GM23338 (cell line): ENCODE data around the gene PUS1. TPM values are rescaled to one million over a fixed set of nuclear protein-coding genes. Genes with fewer than 3 reads are reported as not detected.

Experiments
- ATAC-seq: fragments of 200-7000 bp; cut with Tn5 transposase; 3 replicates; pipeline ENCODE4 v1.9.1; 2020
- DNase-seq: peaks from one replicate; pipeline ENCODE4 v3.0.0-alpha.2; 2015; ENCODE audit warnings: low spot score
- H2AFZ ChIP-seq: fragments of 200-600 bp; sonication (generic); 2 replicates; pipeline ENCODE4 v1.8.0; 2016; ENCODE audit warnings: antibody characterized with exemption, mild to moderate bottlenecking, moderate library complexity
- H3F3A ChIP-seq: fragments of 200-600 bp; sonication (generic); replicated peaks from 2 replicates; pipeline ENCODE4 v1.8.0; 2017; ENCODE audit warnings: antibody characterized with exemption, mixed run types, low read depth
- H3K27ac ChIP-seq: fragments of 200-600 bp; sonication (generic); 2 replicates; pipeline ENCODE4 v1.6.1; 2016; ENCODE audit warnings: low read depth
- H3K27me3 ChIP-seq: fragments of 200-600 bp; sonication (generic); 2 replicates; pipeline ENCODE4 v1.8.0; 2016; ENCODE audit warnings: mild to moderate bottlenecking, mixed run types, moderate library complexity; ENCODE audit not compliant: insufficient read depth
- H3K36me3 ChIP-seq: fragments of 200-600 bp; sonication (generic); 2 replicates; pipeline ENCODE4 v1.8.0; 2016; ENCODE audit warnings: mild to moderate bottlenecking; ENCODE audit not compliant: insufficient read depth
- H3K4me1 ChIP-seq: fragments of 200-600 bp; sonication (generic); 2 replicates; pipeline ENCODE4 v1.8.0; 2016; ENCODE audit warnings: mild to moderate bottlenecking, moderate library complexity; ENCODE audit not compliant: insufficient read depth
- H3K4me2 ChIP-seq: fragments of 200-600 bp; sonication (generic); 2 replicates; pipeline ENCODE4 v1.7.1; 2017; ENCODE audit warnings: mixed run types
- H3K4me3 ChIP-seq: fragments of 200-600 bp; sonication (generic); 2 replicates; pipeline ENCODE4 v1.6.1; 2016; ENCODE audit warnings: mixed run types
- H3K79me2 ChIP-seq: fragments of 200-600 bp; sonication (generic); replicated peaks from 2 replicates; pipeline ENCODE4 v1.8.0; 2017; ENCODE audit warnings: mild to moderate bottlenecking; ENCODE audit not compliant: insufficient read depth
- H3K9me2 ChIP-seq: fragments of 200-600 bp; sonication (generic); 2 replicates; pipeline ENCODE4 v1.8.0; 2017; ENCODE audit not compliant: insufficient read depth
- H4K20me1 ChIP-seq: fragments of 200-600 bp; sonication (generic); replicated peaks from 2 replicates; pipeline ENCODE4 v1.8.0; 2017; ENCODE audit warnings: mild to moderate bottlenecking; ENCODE audit not compliant: insufficient read depth
- H3K27ac Mint-ChIP-seq: 2 replicates; pipeline ENCODE4 v1.8.0; 2020; ENCODE audit warnings: inconsistent platforms, mild to moderate bottlenecking, moderate library complexity, mixed read lengths
- H3K27me3 Mint-ChIP-seq: 3 replicates; pipeline ENCODE4 v1.8.0; 2022; ENCODE audit warnings: low read depth, mild to moderate bottlenecking, moderate library complexity, mixed read lengths, inconsistent platforms; ENCODE audit not compliant: insufficient read depth, poor library complexity
- H3K36me3 Mint-ChIP-seq: 3 replicates; pipeline ENCODE4 v1.8.0; 2021; ENCODE audit warnings: low read depth, mild to moderate bottlenecking, inconsistent platforms, moderate library complexity, mixed read lengths
- H3K4me1 Mint-ChIP-seq: 3 replicates; pipeline ENCODE4 v1.8.0; 2020; ENCODE audit warnings: mild to moderate bottlenecking, inconsistent platforms, mixed read lengths
- H3K4me3 Mint-ChIP-seq: 3 replicates; pipeline ENCODE4 v1.8.0; 2021; ENCODE audit warnings: moderate library complexity, mild to moderate bottlenecking, inconsistent platforms, mixed read lengths
- H3K9me3 Mint-ChIP-seq: 3 replicates; pipeline ENCODE4 v1.8.0; 2020; ENCODE audit warnings: moderate library complexity, mild to moderate bottlenecking, inconsistent platforms, mixed read lengths
- CREB1 ChIP-seq: fragments of 250-450 bp; sonication (Bioruptor Pico); IDR thresholded peaks from 2 replicates; pipeline ENCODE4 v1.5.0; 2020; ENCODE audit warnings: low read depth, mild to moderate bottlenecking, moderate library complexity
- EZH2 ChIP-seq: fragments of 200-600 bp; sonication (generic); IDR thresholded peaks from one replicate; pipeline ENCODE4 v1.8.0; 2017; ENCODE audit warnings: antibody characterized with exemption, mild to moderate bottlenecking, low read depth; ENCODE audit not compliant: unreplicated experiment
- EZH2phosphoT487 ChIP-seq: fragments of 200-600 bp; sonication (generic); IDR thresholded peaks from one replicate; pipeline ENCODE4 v1.8.1; 2018; ENCODE audit warnings: antibody characterized with exemption; ENCODE audit not compliant: unreplicated experiment
- JUNB ChIP-seq: IDR thresholded peaks from one replicate; pipeline ENCODE4 v1.6.1; 2016; ENCODE audit warnings: antibody characterized with exemption; ENCODE audit not compliant: unreplicated experiment
- NANOG ChIP-seq: IDR thresholded peaks from 2 replicates; pipeline ENCODE4 v1.6.1; 2016; ENCODE audit warnings: antibody characterized with exemption, borderline replicate concordance
- POLR2AphosphoS5 ChIP-seq: IDR thresholded peaks from 2 replicates; pipeline ENCODE4 v1.6.1; 2016; ENCODE audit warnings: antibody characterized with exemption, low read depth
- STAT1 ChIP-seq: IDR thresholded peaks from one replicate; pipeline ENCODE4 v1.6.1; 2016; ENCODE audit warnings: antibody characterized with exemption; ENCODE audit not compliant: unreplicated experiment
- ZNF114 ChIP-seq: fragments of 250-450 bp; sonication (Bioruptor Pico); IDR thresholded peaks from 2 replicates; pipeline ENCODE4 v1.5.0; 2020; ENCODE audit warnings: mild to moderate bottlenecking, moderate library complexity
- ZNF331 ChIP-seq: fragments of 250-450 bp; sonication (Bioruptor Pico); IDR thresholded peaks from 2 replicates; pipeline ENCODE4 v1.5.0; 2020; ENCODE audit warnings: low read depth, mild to moderate bottlenecking, moderate library complexity
- polyA plus RNA-seq: library from polyadenylated mRNA; unstranded; fragments of >200 nt; fragmentation: Nextera tagmentation; extraction: Ambion mirVana; gene quantifications from 2 replicates; pipeline ENCODE4 v1.2.1, GENCODE V29; 2016
- total RNA-seq: library from RNA; depleted of rRNA; stranded (reverse); fragments of >200 nt; shearing (Covaris generic); gene quantifications from 2 replicates; pipeline ENCODE4 v1.2.3, GENCODE V29; 2014
- TF ChIP-seq, protein P1 (sequence below): IDR thresholded peaks from one replicate; pipeline ENCODE4 v1.6.1; 2018; ENCODE audit warnings: antibody characterized with exemption; ENCODE audit not compliant: unreplicated experiment
- TF ChIP-seq, protein P2 (sequence below): IDR thresholded peaks from 2 replicates; pipeline ENCODE4 v1.6.1; 2016; ENCODE audit warnings: antibody characterized with exemption
- TF ChIP-seq, protein P3 (sequence below), 2 experiments: fragments of 200-600 bp in 1 of 2; sonication (generic) in 1 of 2; conservative IDR thresholded peaks; 2 replicates each; pipeline versions ENCODE4 v1.5.1 to v1.6.1; 2016 to 2017; ENCODE audit warnings: antibody characterized with exemption in 2 of 2, low read depth in 2 of 2, mild to moderate bottlenecking in 2 of 2, moderate library complexity in 1 of 2

Gene PUS1
- total and polyA plus RNA-seq, 2 experiments from 2014 or later = 52.4 to 73.0 TPM

- TF ChIP-seq, protein P1, sequence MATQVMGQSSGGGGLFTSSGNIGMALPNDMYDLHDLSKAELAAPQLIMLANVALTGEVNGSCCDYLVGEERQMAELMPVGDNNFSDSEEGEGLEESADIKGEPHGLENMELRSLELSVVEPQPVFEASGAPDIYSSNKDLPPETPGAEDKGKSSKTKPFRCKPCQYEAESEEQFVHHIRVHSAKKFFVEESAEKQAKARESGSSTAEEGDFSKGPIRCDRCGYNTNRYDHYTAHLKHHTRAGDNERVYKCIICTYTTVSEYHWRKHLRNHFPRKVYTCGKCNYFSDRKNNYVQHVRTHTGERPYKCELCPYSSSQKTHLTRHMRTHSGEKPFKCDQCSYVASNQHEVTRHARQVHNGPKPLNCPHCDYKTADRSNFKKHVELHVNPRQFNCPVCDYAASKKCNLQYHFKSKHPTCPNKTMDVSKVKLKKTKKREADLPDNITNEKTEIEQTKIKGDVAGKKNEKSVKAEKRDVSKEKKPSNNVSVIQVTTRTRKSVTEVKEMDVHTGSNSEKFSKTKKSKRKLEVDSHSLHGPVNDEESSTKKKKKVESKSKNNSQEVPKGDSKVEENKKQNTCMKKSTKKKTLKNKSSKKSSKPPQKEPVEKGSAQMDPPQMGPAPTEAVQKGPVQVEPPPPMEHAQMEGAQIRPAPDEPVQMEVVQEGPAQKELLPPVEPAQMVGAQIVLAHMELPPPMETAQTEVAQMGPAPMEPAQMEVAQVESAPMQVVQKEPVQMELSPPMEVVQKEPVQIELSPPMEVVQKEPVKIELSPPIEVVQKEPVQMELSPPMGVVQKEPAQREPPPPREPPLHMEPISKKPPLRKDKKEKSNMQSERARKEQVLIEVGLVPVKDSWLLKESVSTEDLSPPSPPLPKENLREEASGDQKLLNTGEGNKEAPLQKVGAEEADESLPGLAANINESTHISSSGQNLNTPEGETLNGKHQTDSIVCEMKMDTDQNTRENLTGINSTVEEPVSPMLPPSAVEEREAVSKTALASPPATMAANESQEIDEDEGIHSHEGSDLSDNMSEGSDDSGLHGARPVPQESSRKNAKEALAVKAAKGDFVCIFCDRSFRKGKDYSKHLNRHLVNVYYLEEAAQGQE = no peak
- no peak for TF ChIP-seq ZNF331 (CRISPR knock-in tag)
- no peak for TF ChIP-seq NANOG
- TF ChIP-seq EZH2phosphoT487 = no peak
- TF ChIP-seq CREB1 (CRISPR knock-in tag) = no peak
- TF ChIP-seq EZH2 = no peak
- Mint-ChIP-seq H3K4me3 (no peak overlapping the region), H3K9me3 (peaks cover 2% of the 10 kb centered on the region; the same call in 2 of the 3 replicates), H3K27ac (no peak overlapping the region), H3K27me3 (peaks cover 8% of the 10 kb centered on the region), H3K4me1 (peaks cover 18% of the 10 kb centered on the region), H3K36me3 (peaks cover 10% of the 10 kb centered on the region; the same call in 2 of the 3 replicates)
- peaks cover 18% of the 10 kb centered on the region for H3K79me2 ChIP-seq
- ATAC-seq = no peak
- H3K4me2 ChIP-seq = no peak overlapping the region
- H3K36me3 ChIP-seq = no peaks in the 10 kb centered on the region; the same call in 1 of the 2 replicates
- no peaks in the 10 kb centered on the region for H4K20me1 ChIP-seq
- peaks cover 13% of the 10 kb centered on the region for H3F3A ChIP-seq
- no peak for DNase-seq
- H3K4me3 ChIP-seq = no peak overlapping the region
- peaks cover 10% of the 10 kb centered on the region; the same call in 1 of the 2 replicates for H3K4me1 ChIP-seq
- no peaks in the 10 kb centered on the region for H3K9me2 ChIP-seq
- no peaks in the 10 kb centered on the region for H3K27me3 ChIP-seq
- peak overlapping the region; percentile 52; the same call in 1 of the 2 replicates for H2AFZ ChIP-seq
- no peak overlapping the region for H3K27ac ChIP-seq
These were observed 36.1 kb upstream of the PUS1 start for GRCh38 chr12:131892711-131893604.

- ATAC-seq = no peak
- no peak overlapping the region for H3K27ac Mint-ChIP-seq
- peaks cover 8% of the 10 kb centered on the region for H3K27me3 Mint-ChIP-seq
- H3K27ac ChIP-seq = no peak overlapping the region
- no peak for DNase-seq
- peak overlapping the region; percentile 52 for H2AFZ ChIP-seq
- no peaks in the 10 kb centered on the region for H3K9me2 ChIP-seq
- peaks cover 10% of the 10 kb centered on the region; the same call in 1 of the 2 replicates for H3K4me1 ChIP-seq
- H3K4me3 ChIP-seq = peak overlapping the region; percentile 38; the same call in 1 of the 2 replicates
- peaks cover 23% of the 10 kb centered on the region for H3K79me2 ChIP-seq
- H3K4me2 ChIP-seq = peak overlapping the region; percentile 69
- H3F3A ChIP-seq = peaks cover 13% of the 10 kb centered on the region
- H3K4me3 Mint-ChIP-seq = peak overlapping the region; percentile 54
- peaks cover 2% of the 10 kb centered on the region; the same call in 2 of the 3 replicates for H3K9me3 Mint-ChIP-seq
- no peaks in the 10 kb centered on the region for H4K20me1 ChIP-seq
- H3K27me3 ChIP-seq = no peaks in the 10 kb centered on the region
- no peaks in the 10 kb centered on the region; the same call in 1 of the 2 replicates for H3K36me3 ChIP-seq
- H3K4me1 Mint-ChIP-seq = peaks cover 18% of the 10 kb centered on the region
- peaks cover 15% of the 10 kb centered on the region for H3K36me3 Mint-ChIP-seq
- TF ChIP-seq, protein P2, sequence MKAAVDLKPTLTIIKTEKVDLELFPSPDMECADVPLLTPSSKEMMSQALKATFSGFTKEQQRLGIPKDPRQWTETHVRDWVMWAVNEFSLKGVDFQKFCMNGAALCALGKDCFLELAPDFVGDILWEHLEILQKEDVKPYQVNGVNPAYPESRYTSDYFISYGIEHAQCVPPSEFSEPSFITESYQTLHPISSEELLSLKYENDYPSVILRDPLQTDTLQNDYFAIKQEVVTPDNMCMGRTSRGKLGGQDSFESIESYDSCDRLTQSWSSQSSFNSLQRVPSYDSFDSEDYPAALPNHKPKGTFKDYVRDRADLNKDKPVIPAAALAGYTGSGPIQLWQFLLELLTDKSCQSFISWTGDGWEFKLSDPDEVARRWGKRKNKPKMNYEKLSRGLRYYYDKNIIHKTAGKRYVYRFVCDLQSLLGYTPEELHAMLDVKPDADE = no peak
- no peak for TF ChIP-seq CREB1 (CRISPR knock-in tag)
- no peak for TF ChIP-seq EZH2phosphoT487
- TF ChIP-seq ZNF331 (CRISPR knock-in tag) = no peak
- TF ChIP-seq, protein P3, sequence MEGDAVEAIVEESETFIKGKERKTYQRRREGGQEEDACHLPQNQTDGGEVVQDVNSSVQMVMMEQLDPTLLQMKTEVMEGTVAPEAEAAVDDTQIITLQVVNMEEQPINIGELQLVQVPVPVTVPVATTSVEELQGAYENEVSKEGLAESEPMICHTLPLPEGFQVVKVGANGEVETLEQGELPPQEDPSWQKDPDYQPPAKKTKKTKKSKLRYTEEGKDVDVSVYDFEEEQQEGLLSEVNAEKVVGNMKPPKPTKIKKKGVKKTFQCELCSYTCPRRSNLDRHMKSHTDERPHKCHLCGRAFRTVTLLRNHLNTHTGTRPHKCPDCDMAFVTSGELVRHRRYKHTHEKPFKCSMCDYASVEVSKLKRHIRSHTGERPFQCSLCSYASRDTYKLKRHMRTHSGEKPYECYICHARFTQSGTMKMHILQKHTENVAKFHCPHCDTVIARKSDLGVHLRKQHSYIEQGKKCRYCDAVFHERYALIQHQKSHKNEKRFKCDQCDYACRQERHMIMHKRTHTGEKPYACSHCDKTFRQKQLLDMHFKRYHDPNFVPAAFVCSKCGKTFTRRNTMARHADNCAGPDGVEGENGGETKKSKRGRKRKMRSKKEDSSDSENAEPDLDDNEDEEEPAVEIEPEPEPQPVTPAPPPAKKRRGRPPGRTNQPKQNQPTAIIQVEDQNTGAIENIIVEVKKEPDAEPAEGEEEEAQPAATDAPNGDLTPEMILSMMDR (conservative IDR thresholded peaks at IDR 0.05; ENCODE audit: low read depth in 2 of 2) = no peak
- TF ChIP-seq STAT1 = no peak
- no peak for TF ChIP-seq NANOG
- no peak for TF ChIP-seq POLR2AphosphoS5
- no peak for TF ChIP-seq ZNF114 (CRISPR knock-in tag)
- no peak for TF ChIP-seq JUNB
These were observed 35.3 kb upstream of the PUS1 start for GRCh38 chr12:131893605-131894312.
